Activated CD8-positive, alpha-beta memory T cell treated with anti-CD3 and anti-CD28 coated beads for 1 hour (primary cell): ENCODE results near the gene SST.
A peak's percentile ranks its signal among the peaks of the same experiment; 100 is the strongest.

ENCODE experiments used
- DNase-seq, 2 donors: peaks; one replicate each; pipeline ENCODE4 v3.0.0-alpha.2; 2020; ENCODE audit warnings: low read depth in 1 of 2; ENCODE audit errors: extremely low read depth in 1 of 2

Gene SST

DNA sequence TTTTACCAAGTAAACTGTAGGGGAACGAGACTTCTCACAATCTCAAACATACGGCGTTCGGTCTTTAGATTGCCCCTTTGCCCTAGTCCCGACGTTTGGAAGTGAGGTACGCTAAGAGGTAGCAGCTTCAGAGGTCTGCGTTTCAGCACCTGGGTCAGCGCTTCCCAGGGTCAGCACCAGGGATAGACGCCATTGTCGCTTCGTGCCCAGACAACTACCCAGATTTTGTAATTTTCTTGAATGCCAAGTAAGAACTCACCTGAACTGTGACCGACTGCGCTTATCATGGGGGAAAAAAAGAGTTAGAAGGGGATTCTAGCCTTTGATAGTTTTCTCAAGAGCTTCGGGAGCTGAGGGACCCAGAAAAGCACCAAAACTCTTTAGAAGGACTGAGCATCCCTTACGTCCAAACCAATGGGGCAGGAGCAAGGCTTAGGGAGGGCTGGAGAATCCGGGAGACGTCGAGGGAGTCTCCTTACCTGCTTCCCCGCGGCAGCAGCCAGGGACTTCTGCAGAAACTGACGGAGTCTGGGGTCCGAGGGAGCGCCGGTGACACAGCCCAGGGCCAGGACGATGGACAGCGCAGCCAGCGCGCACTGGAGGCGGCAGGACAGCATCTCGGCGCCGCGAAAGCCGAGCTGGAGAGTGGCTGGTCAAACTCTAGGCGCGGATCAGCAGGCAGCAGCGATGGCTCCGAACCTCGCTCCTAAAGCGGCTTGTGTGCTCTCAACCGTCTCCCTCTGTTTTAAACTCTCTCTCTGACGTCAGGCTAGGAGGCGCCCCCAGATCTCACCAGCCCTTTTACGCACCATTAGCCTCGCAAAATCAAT lies at the start of gene SST:
SST (minus strand) TSS at position 720 of the 830 bp plus-strand sequence; CDS start at position 617, 103 bp downstream.
- no peak for DNase-seq

DNA sequence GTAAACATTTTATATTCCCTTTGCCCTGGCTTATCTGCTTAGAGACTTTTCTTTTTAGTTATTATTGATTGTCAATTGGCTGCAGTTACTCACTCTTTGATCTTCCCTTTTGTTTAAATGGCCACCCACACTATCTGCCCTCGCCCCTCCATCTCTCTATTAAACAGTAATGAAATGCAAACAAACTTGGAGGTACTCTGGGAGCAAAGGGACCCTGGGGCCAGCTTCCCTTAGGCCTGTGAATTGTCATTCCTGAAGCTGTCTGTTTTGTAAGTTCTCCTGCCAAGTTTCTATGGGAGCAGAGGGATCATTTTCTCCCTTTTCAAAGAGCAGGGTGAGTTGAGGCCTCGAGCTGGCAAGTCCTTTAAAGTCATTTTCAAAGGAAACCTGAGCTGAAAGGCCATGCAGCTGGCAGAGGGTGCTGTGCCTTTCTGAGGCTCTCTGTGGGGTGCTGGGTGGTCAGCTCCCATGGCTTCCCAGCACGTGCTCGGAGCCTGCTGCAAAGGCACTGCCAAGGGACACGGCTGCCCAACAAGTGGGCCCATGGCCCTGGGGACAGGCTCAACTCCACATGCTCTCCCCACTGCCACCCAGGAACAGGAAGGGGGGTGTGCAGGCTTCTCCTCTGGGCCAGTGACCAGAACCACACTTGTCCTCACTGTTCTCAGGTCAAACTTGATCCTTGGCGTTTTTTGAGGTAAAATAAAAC lies 49.6 kb upstream of the SST start:
- DNase-seq = no peak

DNA sequence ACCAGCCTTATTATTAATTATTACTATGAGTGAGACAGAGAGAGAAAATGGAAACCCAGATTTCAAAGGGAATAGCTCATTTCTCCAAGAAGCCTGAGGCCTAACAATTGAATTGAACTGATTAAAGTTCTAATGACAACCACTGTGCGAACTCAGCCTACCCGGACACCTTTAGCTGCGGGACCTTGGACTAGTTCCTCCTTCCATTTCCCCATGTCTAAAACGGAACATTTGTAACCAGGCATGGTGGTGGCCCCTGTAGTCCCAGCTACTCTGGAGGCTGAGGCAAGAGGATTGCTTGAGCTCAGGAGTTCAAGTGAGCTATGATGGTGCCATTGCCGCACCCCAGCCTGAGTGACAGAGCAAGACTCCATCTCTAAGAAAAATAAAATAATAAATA lies 48.6 kb upstream of the SST start:
- no peak for DNase-seq

DNA sequence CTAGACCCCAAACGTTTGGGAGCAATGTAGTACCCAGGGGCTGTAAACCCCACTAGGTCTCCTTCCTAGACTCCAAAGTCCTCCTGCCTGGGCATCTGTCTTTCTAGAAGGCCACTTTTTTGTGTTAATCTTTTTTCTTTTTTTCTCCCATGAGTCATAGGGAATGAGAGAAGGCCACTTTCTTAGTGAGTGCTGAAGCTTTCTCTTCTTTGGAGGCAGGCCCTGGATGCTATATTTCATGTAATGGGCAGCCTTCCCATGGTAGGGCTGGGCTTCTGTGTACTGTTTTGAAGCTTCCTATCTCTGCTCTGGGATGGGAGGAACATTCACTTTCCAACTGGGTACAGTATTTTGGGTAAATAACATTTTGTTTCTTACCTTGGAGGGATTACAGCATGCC lies 47.4 kb upstream of the SST start:
- no peak for DNase-seq

DNA sequence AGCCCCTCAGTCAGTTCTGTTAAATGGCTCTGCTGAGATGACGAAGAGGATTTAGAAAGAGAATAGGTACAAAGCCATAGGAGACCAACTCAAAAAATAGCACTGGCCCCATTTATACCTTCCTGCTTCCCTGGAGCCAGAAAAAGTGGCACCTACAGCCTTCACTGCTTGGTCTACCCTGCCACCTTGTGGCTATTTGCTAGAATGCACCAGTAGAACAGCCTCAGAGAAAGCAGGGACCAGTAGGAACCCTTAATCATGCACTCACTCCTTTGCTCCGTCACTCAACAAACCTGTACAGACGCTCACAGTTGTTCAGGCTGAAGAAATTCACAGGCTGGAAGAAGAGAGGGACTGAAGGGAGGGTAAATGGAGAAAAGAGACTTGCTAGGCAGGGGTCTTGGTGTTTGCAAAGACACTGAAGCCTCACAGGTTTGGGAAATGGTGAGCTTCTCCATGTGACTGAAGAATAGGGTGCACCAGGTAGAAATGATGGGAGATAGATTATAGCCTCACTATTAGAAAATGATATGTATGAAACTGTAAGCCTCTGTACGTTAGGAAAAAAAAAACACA lies 44.3 kb upstream of the SST start:
- DNase-seq = peak; percentile 21 to 35

DNA sequence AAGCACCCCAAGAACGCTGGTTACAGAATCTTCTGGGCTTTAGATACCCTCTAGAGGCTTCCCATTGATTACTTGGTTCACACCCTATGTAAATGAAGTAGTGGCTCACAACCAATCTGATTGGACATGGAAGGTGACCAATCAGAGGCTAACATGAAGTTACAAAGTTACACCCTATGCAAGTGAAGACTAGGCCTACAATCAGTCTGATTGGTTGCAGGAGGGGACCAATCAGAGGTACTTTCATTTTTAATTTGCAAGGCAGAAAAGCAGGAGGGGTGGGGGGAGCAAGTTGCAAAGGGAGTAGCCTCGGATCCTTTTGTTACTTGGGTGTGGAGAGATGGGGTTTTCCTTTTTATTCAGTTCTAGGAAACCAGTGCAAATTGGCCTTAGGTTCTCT lies 43.3 kb upstream of the SST start:
- no peak for DNase-seq

DNA sequence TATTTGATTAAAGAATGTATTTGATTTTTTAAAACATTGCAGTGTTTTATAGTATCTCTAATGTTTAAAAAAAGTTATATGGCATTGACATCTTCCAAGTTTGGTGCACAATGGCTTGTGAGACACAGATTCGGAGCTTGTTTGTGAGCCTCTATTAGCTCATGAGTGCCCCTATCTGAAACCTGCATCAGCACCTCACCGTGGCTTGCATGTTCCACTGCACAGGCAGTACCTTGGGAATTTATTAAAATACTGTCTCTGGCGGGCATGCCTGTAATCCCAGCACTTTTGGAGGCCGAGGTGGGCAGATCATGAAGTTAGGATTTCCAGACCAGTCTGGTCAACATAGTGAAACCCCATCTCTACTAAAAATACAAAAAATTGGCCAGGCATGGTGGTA lies 39.0 kb upstream of the SST start:
- no peak for DNase-seq

DNA sequence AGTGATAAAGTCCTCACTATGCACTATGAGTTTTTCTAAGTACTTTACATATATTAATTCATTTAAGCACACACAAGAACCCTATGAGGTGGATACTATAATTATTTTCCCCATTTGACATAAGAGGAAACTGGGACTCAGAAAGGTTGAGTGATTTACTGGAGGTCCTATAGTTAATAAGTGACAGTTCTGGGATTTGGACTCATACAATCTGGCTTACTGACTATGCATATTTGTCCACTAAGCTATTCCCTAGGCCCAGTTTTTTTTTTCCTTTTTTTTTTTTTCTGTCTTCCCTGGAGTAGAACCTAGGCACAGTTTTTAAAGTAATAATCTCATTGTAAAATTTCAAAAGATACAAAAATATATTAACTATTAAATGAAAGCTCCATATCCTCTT lies 38.5 kb upstream of the SST start:
- DNase-seq = no peak

DNA sequence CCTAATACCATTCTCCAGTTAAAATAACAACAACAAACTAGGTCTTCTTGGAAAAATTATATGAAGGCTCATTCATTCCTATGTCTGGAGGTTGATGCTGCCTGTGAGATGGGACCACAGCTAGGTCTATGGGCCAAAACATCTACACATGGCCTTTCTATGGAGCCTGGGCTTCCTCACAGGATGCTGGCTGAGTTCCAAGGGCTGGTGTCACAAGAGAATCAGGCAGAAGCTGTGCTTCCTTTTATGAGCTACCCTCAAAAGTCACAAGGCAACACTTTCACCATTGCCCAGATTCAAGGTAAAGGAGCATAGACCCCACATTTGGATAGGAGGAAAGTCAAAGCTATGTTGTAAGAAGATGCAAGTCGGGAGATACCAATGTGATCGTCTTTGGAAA lies 36.8 kb upstream of the SST start:
- no peak for DNase-seq

DNA sequence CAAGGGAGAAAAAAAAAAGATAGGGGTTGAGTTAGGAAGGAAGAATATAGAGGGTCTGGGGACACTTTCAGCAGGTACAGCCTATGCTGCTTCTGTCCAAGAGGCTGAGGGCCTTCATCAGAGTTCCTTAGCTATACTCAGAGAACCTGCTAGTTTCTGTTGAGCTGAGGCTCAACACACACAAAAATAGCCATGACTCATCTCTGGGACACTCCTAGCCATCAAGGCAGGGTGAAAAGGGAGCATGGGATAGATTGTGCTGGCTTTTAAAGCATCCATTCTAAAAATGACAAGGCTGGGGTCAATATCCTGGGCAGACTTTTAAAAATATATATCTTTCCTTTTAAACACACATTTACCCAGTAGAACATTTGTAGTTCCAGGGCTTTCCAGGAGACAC lies 35.0 kb upstream of the SST start:
- DNase-seq = no peak

DNA sequence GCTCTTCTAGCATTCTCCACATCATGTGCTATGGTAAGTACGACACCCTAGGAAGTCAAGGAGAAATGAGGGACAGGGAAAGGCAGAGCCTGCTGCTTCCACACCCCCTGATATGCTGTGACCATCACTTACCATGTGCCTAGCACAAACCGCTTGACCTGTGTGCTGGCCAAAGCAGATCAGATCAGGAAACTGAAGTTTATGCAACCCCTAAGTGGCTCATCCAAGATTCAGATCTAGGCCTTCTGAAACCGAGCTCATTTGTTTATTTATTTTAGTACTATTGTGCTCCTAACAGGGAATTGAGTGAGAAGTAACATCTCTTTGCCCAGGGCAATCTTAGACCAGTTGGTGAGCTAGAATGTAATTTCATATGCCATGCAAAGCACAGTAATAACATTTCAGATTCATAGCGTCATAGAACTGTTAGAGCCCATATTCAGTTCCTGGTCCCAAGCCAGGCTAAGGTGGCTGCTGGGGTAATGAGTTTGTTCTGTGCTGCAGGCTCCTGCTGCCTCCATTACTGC lies 32.4 kb upstream of the SST start, which contains the start of gene RTP2:
RTP2 (minus strand) TSS at position 51 of the 527 bp plus-strand sequence. CDS start 429 bp downstream, outside the sequence.
- no peak for DNase-seq

DNA sequence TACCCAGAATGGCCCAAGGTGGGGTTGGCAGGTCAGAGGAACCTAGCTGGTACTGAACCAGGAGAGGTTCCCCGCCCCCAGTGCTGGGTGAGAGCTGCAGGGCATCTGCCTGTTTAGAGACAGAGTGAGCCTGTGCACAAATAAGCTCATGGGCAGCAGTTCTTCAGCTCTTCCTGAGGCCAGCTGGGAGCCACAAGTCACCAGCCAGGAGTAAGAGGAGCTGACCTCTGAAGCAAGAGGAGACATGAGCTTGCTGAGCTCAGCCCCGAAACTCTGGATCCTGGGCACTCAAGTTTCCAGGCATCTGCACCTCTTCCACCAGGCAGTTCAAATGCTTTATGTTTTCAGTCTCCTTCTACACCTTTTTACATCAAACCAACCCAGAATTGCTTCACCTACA lies 30.1 kb upstream of the SST start:
- no peak for DNase-seq

DNA sequence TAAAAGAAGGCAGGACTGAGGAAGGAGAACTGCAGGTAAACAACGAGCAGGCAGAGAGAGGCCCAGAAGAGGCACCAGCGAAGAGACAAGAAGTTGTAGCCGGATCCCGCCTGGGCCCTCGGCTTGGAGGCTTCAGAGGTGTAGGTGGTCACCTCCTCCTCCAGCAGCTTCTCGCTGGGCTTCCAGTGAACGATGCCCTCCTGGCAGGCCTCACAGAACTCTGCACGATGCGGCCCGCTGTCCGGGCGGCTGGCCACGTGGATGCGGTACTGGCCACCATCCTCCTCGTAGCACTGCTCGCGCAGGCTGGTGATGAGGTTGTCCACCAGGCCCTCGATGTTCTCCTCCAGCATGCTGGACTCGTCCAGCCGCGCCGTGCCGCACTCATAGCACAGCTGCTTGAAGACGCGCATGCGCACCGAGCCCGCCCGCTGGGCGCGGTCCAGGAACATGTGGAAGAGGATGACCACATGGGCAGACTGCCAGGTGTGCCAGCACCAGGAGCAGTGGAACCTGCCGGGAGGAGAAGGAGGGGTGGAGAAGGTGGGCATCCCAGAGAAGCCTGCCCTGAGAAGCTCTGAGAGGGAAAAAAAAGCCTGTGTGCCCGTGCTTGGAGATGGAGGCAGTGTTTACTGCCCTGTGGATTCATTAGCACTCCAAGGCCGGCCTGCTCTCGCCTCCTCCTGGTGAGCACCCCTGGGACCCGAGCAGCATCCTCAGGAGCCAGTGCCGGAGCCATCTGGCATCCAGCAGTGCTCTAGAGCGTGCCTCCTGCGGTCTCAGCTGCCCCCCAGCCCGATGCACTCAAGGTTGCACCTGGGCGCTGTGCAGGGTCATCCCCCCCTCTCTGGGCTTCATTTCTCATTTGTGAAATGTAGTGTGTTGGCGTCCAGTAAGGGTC lies 28.6 kb upstream of the SST start:
- no peak for DNase-seq

DNA sequence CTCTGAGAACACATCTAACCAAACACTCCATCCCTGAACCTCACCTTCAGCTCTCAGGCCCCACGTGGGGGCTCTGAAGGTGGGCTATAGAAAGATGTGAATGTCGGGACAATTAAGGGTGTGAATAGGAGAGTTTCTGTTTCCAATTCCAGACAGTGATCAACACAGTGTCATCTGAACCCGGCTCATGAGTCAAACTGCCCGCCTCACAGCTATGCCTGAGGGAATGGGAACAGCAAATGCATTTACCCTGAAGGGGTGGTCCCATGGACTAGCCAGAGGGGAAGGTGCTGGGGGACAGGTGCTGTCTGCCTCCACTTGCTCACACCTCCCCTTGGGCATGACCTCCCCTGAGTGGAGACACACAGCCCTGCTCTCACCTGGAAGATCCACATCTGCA lies 25.8 kb upstream of the SST start:
- DNase-seq = no peak

DNA sequence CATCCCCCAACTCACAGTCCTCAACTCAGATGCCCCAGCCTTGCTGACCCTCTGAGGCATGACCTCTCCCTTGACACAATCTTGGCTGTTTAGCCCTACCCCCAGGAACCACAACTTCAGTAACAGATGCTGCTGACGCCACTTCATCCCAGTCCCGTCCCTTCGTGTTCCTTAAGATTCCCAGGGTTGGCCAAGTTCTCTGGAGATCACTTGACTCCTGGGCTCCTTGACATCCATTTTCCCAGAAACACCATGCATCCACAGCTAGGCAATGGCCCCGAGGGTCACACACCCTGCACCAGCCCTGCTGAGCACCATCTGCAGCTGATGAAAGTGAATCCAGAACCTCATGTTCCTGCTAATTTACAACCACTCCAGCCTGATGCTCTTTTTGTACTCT lies 25.3 kb upstream of the SST start:
- no peak for DNase-seq

DNA sequence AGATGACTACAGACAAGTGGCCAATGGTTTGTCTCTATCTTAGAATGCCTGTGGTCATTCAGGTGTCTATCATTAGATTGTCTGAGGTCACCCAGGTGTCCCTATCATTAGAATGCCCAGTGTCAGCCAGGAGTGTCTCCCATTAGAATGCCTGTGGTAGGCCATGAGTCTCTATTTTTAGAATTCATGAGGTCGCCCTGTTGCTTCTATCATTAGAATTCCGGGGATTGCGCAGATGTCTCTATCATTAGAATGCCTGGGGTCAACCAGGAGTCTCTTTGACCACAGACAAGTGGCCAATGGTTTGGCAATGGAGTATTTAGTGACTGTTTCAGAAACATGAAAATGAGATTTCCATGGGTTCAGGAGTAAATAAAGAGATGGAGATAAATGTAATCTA lies 24.6 kb upstream of the SST start:
- DNase-seq = no peak

DNA sequence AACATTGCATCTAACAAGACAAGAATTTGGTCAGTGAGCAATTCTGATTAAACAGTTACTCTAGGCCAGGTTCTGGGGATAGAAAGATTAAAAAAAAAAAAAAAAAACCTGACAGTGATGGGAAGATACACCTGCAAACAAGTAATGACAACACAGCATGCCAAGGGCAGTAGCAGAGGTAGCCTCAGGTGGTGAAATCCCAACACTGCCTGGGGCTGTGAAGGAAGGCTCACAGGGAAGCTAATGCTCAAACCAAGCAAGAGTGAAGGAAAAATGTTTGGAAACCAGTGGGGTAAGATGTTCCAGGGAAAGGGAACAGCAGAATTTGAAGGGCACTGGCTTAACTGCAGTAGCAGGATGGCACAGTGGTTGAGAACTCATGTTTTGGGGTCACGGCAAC lies 23.2 kb upstream of the SST start:
- no peak for DNase-seq

DNA sequence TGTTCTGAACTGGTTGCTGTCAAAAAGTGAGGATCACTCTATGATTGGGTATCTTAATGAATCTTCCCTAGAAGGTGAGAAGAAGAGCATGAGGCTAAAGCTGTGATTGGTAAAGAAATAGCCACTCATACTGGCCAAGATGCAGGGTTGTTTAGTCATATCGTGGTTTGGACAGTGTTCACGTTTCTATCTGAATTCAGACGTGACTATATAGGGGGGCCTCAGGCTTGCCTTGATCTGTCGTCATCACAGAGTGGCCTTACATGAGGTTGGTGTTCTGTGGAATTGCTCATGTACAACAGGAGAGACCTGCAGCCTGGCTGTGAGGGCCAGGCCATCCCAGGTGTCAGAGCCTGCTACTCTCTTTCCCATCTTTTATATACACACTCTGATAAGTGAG lies 19.8 kb upstream of the SST start:
- DNase-seq = no peak

DNA sequence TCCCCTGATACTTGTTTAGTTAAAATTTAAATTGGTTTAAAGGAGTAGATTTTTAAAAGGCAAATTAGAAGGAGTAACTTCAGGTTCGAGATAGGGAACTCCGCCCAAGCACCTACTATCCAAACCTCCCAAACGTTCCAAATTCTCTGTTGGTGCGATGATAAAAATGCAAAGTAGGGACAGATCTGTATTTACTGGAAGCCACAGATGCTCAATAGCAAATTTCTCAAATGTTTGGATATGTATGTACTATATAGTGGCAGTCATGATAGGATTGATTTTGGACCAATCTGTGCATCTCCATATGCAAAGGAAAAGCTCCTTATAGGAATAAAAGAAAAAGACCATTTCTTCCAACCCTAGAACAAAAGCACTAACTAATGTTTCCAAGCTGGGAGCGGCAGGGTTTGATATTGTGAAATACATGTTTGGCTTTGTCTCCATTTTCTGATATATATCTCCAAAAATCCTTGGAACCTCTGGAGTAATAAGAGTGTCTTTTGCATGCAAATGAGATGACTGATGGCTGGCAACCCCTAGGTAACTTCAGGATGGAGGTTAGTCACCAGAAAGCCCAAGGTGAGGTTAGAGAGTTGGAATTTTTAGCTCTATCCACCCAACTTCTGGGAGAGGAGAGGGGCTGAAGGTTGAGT lies 16.6 kb upstream of the SST start:
- DNase-seq = no peak

DNA sequence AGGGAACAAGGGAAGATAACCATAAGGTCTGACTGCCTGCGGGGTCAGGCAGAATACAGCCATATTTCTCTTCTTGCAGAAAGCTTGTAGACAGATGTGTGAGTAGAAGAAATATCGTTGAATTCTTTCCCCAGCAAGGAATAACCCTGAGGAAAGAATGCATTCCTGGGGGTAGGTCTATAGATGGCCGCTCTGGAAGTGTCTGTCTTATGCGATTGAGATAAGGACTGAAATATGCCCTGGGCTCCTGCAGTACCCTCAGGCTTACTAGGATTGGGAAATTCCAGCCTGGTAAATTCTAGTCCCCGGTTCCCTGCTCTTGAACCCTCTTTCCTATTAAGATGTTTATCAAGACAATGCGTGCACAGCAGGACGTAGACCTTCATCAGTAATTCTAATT lies 15.8 kb upstream of the SST start:
- DNase-seq = no peak
